Activated CD8-positive, alpha-beta memory T cell treated with anti-CD3 and anti-CD28 coated beads for 48 hours (primary cell): ENCODE results near the gene SPTBN1.

Experiments
- DNase-seq, 3 experiments: peaks; one replicate each; pipeline ENCODE4 v3.0.0-alpha.2; 2020; ENCODE audit warnings: low read depth in 2 of 3, low spot score in 2 of 3

Gene SPTBN1

DNA sequence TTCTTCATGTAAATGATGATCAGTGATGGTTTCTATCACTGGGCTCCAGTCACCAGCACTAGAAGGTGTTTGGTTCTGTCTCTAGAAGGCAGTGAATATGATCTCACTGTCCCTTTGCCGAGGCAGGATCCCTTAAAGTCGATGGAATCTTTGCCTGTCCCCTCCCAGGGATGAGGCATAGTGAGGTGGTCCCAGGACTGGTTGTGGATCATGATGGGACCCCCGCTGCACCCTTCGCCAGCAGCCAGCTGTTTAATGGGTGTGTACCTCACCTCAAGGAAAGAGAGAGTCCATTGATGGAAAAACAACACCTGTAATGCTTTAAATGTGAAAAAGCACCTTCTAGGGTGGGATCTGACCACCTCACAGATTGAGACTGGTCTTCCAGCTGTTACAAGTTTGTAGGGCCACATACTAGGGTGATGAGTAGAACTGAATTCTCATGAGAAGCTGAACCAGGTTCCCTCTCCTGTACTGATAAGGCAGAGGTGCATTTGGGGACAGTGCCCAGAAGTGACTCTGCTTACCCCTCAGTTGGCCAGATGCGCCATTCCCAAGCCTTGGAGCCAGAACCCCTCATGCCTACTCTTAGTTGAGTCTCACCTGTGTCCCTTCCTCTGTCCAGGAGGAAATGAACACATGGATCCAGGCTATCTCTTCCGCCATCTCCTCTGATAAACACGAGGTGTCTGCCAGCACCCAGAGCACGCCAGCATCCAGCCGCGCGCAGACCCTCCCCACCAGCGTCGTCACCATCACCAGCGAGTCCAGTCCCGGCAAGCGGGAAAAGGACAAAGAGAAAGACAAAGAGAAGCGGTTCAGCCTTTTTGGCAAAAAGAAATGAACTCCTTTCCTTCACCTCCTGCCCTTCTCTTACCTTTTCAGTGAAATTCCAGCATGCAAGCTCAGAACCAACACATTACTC lies 211.9 kb downstream of the SPTBN1 start:
- no peak for DNase-seq

DNA sequence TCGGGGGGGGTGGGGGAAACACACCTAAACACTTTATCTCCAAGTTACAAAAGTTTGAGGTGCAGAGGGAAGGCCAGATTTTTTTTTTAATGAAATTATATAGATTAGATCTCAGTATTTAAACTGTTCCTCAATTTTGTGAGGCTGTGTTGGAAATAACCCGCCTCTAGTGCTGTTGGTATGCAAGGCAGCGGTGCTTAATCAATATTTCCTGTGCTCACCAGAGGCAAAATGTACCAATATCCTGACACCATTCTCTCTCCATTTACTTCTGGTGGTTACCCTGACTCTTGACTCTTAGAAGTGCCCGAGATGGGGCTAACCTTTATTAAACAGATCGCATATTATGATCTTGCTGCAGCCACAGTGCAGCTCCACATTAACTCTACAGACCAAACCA lies 212.6 kb downstream of the SPTBN1 start:
- DNase-seq: no peak

DNA sequence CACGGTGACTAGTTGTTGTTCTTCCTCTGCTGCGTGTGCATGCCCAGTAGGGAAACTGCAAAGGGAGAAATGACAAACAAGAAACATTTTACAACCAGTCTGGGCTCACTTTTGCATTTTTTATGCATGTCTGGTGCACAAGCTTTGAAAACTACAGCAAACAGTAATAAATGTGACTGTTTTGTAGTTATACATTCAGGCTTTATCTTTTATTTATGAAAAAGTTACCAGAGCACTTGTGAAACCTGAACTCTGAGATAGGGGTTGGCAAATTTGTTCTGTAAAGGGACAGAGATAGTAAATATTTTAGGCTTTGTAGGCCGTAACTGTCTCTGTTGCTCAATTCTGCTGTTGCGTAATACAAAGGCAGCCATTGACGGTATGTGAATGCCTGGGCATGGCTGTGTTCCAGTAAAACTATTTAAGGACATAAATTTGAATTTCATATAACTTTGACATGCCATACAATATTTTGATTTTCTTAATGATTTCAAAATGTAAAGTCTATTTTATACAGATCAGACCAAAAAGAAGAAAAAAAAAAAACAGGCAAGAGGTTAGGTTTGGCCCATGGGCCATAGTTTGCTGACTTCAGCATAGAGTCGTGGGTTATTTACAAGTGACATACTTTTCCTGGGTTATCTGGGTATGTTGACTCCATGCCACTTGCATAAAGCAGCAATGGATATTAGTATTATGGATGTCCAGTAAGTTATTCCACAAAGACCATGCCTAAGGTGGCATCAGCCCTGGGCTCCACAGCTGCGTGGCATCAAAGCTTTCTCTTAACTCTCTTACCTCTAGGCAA lies 213.8 kb downstream of the SPTBN1 start:
- DNase-seq: no peak

DNA sequence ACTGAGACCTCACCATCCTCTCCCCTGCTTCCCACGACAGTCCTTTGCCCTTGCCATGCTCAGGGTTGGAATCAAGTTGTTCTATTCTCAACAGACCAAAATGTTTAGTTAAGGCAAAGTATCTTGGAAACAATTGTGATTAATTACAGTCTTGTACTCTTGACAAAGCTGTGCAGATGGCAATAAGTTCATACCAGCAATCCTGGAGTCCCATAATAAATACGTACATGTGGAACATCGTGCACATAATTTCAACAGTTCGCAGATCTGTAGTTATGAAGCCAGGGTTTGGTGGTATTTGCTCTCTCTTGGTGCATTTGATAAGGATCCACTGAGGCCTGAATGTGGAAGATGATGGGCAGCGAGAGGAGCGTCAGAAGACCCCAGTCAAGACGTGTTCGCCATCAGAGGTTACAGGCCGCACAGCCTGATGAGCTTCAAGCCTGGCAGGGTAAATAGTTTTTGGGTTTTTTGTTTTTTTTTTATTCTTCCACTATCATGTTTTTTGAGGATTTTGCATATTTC lies 214.4 kb downstream of the SPTBN1 start:
- DNase-seq: no peak

DNA sequence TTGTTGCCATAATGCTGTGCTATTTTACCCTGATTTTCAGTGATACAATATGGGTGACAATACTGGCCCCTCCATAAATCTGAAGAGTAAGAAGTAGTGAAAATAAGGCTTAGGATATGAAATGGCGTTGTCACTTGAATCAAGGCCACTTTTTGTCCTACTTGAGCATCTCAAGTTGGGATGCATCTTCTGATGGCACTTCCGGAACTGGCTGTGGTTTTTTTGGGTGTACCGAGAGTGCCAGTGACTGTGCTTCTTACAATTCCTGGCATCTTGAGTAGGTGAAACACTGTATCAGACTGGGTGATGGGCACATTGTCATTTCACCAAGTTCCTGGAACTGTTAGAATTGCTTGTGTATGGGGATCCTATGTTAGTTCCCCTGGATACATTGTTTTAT lies 214.9 kb downstream of the SPTBN1 start:
- DNase-seq: no peak

DNA sequence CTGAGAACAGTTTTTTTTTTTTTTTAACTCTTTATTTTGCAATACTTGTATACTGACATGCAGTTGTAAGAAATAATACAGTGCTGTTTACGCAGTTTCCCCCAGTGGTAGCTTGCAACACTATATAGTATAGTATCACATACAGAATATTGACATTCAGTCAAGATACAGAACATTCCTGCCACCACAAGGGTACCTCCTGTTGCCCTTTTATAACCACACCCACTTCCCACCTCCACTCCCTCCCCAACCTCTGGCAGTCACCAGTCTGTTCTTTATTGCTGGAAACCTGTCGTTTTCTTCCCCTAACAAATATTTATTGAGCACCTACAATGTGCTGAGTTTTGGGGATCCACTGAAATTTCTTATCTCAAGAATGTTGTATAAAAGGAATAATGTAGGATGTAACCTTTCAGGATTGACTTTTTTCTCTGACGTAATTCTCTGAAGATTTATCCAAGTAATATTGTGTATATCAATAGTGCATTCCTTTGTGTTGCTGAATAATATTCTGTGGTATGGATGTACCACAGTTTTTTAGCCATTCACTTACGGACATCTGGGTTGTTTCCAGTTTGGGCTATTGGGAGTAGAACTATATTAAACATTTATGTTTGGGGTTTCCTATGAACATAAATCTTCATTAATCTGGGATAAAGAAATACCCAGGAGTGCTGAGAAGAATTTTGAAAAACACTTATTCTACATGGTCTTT lies 215.9 kb downstream of the SPTBN1 start:
- no peak for DNase-seq

DNA sequence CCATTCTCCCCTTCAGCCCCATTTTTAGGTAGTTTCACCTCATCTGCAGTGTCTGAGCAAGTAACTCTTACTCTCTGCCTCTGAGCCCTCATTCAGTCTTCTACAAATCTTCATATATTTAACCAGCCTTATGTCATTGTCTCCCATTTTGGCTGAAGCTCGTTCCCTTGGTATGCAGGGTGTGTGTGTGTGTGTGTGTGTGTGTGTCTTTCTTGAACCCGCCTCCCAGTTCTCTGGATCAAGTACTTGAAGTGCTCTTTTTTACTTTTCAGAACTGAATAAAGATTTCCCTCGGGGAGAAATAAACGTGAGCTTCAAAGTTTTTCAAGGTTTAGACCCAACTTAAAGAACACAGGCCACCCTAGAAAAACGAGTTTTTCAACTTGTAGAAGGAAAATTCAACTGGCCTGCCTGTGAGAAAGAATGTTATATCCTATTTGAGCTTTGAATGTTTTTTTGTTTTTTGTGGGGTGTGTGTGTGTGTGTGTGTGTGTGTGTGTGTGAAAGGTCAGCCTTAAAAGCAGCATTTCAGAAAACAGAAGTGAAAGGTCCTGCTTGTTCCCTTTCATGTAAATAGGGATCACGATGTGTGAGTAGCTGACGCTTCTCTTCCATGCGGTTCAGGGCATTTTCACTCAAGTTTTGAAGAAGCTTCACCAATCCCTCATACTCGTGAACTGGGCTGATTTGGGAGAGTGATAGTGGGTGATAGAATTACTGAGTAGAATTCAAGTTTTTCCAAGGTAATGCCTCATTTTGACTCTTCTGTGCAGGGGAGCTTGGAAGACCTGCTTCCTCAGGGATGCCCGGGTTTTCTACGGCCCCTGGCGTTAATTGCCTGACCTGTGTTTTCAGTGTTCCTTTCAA lies 216.7 kb downstream of the SPTBN1 start:
- DNase-seq: no peak

DNA sequence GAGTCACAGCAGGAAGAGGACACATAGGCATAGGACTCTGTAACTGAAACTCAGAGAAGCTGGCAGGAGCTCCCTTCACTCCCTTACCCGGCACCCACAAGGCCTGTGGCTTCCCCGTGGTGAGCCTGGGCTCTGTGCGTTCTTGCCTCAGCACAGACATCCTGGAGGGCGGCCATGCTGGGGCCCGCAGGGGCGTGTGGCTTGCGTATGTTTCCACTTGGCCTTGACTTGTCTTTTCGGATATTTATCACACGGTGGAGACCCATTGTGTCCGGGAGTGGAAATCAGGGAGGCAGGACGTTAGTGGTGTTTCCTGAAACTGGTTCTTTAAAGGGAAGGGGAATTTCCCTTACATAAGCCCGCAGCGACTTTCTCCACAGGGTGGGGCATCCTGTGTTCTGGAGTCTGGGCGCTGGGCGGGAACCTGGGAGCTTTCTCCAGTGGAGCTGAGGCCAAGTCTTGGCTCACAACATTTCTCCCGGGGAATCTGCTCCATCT lies 217.4 kb downstream of the SPTBN1 start:
- peak in 1 of 3 experiments; percentile 46 for DNase-seq

DNA sequence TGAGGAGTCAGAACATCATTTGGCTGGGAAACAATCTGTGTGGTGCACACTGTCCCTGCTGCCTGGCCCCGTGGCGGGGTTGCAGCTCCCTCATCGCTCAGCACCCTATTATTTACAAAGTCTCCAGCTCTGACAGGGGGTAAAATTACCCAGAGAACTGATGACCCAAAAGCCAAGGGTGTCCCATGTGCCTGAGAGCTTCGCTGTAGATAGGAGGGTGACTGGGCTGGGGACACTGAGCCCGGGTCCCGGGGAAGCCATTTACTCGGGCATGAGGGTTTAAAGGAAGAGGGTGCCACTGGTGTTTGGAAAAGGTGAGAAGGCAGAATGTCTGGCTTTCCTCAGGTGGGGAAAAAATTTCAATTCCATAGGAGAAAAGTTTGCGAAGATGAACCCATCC lies 219.2 kb downstream of the SPTBN1 start:
- no peak for DNase-seq

DNA sequence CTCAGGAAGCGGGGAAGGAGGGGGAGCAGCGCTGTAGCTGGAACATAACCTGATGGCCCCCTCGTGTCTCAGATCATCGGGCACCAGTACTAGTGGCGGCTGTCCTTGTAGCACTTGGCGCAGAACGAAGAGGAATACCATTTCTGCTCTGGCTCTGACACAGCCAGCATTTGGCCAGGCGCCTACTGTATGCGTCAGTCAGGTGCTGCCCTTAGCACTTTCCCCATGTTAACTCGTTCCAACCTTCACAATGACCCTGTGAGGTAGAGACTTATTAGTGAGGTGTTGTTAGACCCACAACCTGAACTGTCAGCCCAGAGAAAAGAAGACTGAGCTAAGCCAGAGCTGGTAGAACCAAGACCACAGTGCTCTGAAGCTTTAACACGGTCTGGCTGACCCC lies 219.6 kb downstream of the SPTBN1 start:
- no peak for DNase-seq

DNA sequence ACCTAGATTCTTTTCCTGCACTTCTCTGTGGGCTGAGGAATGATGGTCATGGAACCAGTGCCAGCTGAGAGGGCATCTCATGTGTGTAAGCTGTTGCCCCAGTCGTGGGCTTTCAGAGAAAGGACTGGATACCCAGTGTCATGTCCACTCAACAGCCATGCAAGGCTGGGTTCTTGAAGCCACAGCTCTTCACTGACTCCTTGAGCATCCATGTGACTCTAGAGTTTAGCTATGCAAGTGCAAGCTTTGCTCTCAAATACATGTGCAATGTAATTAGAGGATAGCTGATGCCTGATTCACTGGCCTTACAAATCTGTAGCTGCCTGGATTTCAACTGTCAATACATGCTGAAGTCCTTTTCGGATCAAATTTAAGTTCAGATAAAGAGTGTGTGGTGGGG lies 220.5 kb downstream of the SPTBN1 start:
- DNase-seq: no peak

DNA sequence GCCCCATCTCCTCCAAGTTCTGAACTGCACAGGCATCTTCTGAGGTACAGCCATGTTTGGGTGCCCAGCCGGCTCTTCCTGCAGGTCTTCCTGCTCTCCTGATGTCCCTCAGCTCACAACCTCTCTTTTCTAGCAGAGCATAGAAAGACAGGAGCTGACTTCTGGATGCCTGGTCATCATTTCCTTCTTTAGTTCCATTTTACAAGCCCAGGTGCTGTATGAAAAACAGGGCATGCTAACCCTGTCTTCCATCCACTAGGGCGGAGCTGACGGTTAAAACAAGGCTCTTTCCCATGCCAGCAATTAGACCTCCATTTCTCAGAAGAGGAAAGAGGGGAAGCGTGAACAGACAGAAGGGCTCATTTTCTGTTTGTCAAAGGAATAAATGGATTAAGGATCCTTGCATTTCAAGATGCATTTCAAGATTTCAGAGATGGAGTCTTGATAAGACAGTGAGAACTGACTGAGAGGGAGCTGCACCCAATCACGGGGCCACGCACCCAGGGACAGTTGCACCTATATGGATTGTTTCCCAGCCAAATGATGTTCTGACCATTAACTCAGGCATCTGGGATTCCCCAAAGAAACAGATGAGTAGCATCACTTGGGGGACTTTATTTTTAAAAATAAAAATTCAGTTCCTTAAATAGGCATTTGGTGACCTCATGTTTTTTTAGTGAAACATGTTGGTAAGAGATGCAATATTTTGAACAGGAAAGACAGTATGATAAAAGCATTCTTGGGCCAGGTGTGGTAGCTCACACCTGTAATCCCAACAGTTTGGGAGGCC lies 221.5 kb downstream of the SPTBN1 start:
- no peak for DNase-seq

DNA sequence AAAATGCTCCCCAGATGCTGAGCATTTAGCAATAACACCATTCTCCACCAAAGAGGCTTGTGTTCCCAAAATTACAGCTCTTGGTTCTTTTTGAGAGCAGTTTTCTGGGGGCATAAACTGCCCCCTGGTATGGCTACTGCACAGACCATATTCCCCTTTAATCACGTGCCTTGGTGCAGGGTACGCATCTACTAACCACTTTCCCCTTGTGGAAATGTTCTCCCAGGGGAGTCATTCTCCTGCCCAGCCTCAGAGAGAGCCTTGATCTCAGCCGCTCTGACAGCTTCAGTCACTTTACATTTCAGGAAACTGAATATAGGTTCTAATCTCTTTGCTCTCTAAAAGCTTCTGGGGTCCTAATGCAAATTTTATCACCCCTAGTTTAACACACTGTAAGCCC lies 222.6 kb downstream of the SPTBN1 start:
- no peak for DNase-seq

DNA sequence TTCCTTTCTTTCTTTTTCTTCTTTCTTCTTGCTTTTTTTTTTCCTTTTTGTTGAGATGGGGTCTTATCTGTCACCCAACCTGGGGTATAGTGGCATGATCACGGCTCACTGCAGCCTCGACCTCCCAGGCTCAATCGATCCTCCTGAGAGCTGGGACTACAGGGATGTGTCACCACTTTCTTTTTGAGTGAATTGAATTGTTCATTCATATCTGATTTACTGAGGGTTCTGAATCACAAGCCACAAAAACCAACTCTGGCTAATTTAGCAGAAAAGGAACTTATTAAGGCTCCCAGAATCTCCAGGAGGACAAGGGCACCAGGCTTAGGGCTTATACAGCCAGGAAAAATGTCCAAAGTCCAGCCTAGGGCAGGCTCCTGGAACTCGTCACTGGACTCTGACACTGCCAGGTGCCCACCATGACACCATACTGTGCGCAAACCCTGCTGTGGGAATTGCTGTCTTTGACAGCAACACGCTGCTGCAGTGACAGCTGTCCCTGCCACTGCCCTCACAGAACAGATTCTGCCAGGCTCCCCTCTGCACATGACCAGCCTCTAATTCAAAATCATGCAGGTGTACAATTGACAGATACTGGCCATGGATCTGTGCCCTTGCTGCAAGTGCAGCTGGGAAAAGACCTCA lies 224.4 kb downstream of the SPTBN1 start:
- peak in 2 of 3 experiments; percentile 20 to 21 for DNase-seq

DNA sequence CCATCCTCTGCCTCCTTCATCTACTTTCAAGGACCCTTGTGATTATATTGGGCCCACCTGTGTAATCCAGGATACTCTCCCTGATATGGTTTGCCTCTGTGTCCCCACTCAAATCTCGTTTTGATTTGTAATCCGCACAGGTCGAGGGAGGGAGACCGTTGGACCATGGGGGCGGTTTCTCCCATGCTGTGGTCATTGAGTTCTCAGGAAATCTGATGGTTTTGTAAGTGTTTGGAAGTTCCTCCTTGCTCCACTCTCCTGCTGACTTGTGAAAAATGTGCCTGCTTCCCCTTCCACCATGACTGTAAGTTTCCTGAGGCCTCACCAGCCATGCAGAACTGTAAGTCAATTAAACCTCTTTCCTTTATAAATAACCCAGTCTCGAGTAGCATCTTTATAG lies 225.3 kb downstream of the SPTBN1 start:
- DNase-seq: no peak

DNA sequence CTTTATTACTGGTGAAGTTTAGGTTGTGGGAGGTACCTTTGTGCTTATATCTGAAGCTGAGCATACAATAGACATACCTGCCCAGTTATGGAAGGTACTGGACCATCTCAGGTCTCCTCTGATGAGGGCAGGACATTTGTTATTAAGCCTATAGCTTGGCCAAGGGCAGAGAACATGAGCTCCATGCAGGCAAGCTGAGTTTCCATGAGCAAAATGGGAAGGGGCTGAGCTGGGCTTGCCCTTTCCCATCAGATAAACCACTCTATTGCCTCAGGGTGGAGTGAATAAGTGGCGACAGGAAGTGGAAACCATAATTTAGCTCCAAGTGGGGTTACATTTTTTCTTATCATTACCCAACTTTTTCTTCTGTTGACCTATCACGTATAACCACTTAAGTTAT lies 227.5 kb downstream of the SPTBN1 start:
- no peak for DNase-seq

DNA sequence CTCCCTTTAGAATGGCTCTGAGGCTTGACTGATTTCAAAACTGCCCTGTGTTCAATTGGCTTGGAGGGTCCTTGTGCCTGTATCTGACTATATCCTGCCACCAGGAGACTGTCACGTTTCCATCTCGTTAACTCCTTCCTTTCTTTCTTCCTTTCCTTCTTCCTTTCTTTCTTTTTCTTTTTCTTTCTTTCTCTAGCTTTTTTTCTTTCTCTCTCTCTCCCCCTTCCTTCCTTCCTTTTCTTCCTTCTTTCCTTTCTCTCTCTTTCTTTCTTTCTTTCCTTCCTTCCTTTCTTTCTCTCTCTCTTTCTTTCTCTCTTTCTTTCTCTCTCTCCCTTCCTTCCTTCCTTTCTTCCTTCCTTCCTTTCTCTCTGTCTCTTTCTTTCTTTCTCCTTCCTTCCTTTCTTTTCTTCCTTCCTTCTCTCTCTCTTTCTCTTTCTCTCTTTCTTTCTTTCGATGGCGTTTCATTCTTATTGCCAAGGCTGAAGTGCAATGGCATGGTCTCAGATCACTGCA lies 229.2 kb downstream of the SPTBN1 start:
- DNase-seq: no peak

DNA sequence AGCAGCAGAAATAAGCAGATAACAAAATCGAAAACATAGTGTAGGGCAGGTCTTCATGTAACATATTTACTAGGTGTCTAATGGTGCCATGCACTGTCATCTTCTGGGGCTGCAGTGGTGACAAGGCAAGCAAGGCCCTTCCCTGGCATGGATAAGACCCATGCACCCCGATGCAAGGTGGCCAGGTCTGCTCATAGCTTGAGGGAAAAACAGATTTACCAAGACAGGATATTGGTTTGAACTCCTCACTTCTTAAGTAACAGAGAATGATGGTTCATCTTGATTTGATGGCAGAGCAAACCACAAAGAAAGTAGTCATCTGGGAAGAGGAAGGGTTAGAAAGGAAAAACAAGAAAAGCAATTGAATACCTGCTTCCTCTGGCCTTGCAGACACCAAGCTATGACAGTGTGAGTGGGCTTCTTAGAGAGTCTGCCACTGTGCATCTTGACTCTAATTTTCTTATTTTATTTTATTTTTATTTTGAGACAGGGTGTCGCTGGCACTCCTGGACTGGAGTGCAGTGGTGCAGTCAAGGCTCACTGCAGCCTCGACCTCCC lies 231.5 kb downstream of the SPTBN1 start:
- DNase-seq: no peak
